ENCODE data around the gene PRKG2. TPM values are rescaled to one million over a fixed set of nuclear protein-coding genes. Genes with fewer than 3 reads are reported as not detected.

PRKG2 gene
- polyA plus RNA-seq, 2 of the 4 experiments (the other 2 are of a cell fraction): 0.96 to 5.3 TPM

GRCh38 chr4:81065446-81065845 lies 149.6 kb downstream of the PRKG2 start:
- 3% methylated on average over 5 of the region's 5 CpGs for WGBS (ENCODE audit: missing lambda C conversion rate)
- Histone ChIP-seq H3K4me1 (no peaks in the 10 kb centered on the region), H3K27ac (no peak overlapping the region), H3K4me2 (no peak overlapping the region), H3K4me3 (no peak overlapping the region), H3K9me3 (no peaks in the 10 kb centered on the region)
- no peak for TF ChIP-seq HMGXB4 (CRISPR knock-in tag; IDR thresholded peaks at IDR 0.05; ENCODE audit: borderline replicate concordance)
- TF ChIP-seq HES2 (IDR thresholded peaks at IDR 0.05): no peak
- no peak for TF ChIP-seq MAZ (IDR thresholded peaks at IDR 0.05; ENCODE audit: borderline replicate concordance, low read depth, low read length)
- TF ChIP-seq CEBPB (IDR thresholded peaks at IDR 0.05): no peak
- no peak for TF ChIP-seq SREBF2 (IDR thresholded peaks at IDR 0.05)
- no peak for TF ChIP-seq REST (IDR thresholded peaks at IDR 0.05)
- TF ChIP-seq FOXS1 (CRISPR knock-in tag; IDR thresholded peaks at IDR 0.05): no peak
- no peak for TF ChIP-seq JUN (IDR thresholded peaks at IDR 0.05)
- no peak for TF ChIP-seq BCL3 (IDR thresholded peaks at IDR 0.05)
- TF ChIP-seq NPAS2 (CRISPR knock-in tag; IDR thresholded peaks at IDR 0.05; ENCODE audit: borderline replicate concordance): no peak
- TF ChIP-seq RFX5 (IDR thresholded peaks at IDR 0.05): no peak
- TF ChIP-seq MYC (IDR thresholded peaks at IDR 0.05; ENCODE audit: borderline replicate concordance, low read length): no peak
- TF ChIP-seq ESRRA (IDR thresholded peaks at IDR 0.05; ENCODE audit: borderline replicate concordance, low read length): no peak
- TF ChIP-seq RAD21 (conservative IDR thresholded peaks at IDR 0.05 in 1 of 2, IDR thresholded peaks at IDR 0.05 in 1 of 2): no peak
- ATAC-seq: no peak
- no peak for DNase-seq (ENCODE audit: low read depth in 1 of 2, low spot score in 1 of 2)
- POLR2A ChIA-PET: no interaction called here
- no peak for FAIRE-seq
- CTCF ChIA-PET: no interaction called here

GRCh38 chr4:81062001-81062400 lies 153.0 kb downstream of the PRKG2 start:
- Histone ChIP-seq H3K27ac (no peak overlapping the region), H3K4me3 (no peak overlapping the region), H3K4me1 (no peaks in the 10 kb centered on the region), H3K9me3 (no peaks in the 10 kb centered on the region), H3K4me2 (no peak overlapping the region)
- ChIA-PET CTCF (no interaction called here), POLR2A (no interaction called here)
- ATAC-seq: no peak
- no peak for DNase-seq (ENCODE audit: low read depth in 1 of 2, low spot score in 1 of 2)
- no peak for TF ChIP-seq EP300 (IDR thresholded peaks at IDR 0.05)
- TF ChIP-seq KDM1A (IDR thresholded peaks at IDR 0.05; ENCODE audit: low read depth): no peak
- TF ChIP-seq RAD21 (conservative IDR thresholded peaks at IDR 0.05 in 1 of 2, IDR thresholded peaks at IDR 0.05 in 1 of 2): no peak
- no peak for TF ChIP-seq EHMT2 (IDR thresholded peaks at IDR 0.05; ENCODE audit: low read depth)
- no peak for TF ChIP-seq HES2 (IDR thresholded peaks at IDR 0.05)
- TF ChIP-seq TP53 (CRISPR knock-in tag; IDR thresholded peaks at IDR 0.05): no peak
- TF ChIP-seq HDAC2 (IDR thresholded peaks at IDR 0.05): no peak
- TF ChIP-seq MYC (IDR thresholded peaks at IDR 0.05; ENCODE audit: borderline replicate concordance, low read length): no peak
- WGBS (ENCODE audit: missing lambda C conversion rate): 0% methylated on average over 1 of the region's 1 CpG
- FAIRE-seq: no peak
